Heart left ventricle (tissue), 16 donors: ENCODE data around the gene TC2N. TPM values are rescaled to one million over a fixed set of nuclear protein-coding genes. Genes with fewer than 3 reads are reported as not detected.

Experiments used
- ATAC-seq, 4 donors: fragments of 200-7000 bp; cut with Tn5 transposase; one replicate each; pipeline ENCODE4 v1.9.1; 2020 to 2022; ENCODE audit warnings: moderate library complexity in 4 of 4, mild to moderate bottlenecking in 3 of 4, moderate number of reproducible peaks in 1 of 4
- DNase-seq, 5 donors: peaks; one replicate each; pipeline ENCODE4 v3.0.0-alpha.2; 2020
- H3K27ac ChIP-seq, 12 donors: fragments of 200-600 bp; sonication (generic) in 4 of 12; one replicate each; pipeline versions ENCODE4 v1.5.0 to v1.8.0; 2016 to 2022; ENCODE audit warnings: mild to moderate bottlenecking in 2 of 12
- H3K27me3 ChIP-seq, 9 donors: fragments of 200-600 bp; sonication (generic) in 2 of 9; one replicate each; pipeline versions ENCODE4 v1.5.1 to v1.8.0; 2016 to 2022; ENCODE audit warnings: mild to moderate bottlenecking in 3 of 9
- H3K36me3 ChIP-seq, 9 donors: fragments of 200-600 bp; sonication (generic) in 2 of 9; one replicate each; pipeline versions ENCODE4 v1.5.0 to v1.8.0; 2018 to 2022; ENCODE audit warnings: mild to moderate bottlenecking in 2 of 9
- H3K4me1 ChIP-seq, 12 donors: fragments of 200-600 bp; sonication (generic) in 4 of 12; one replicate each; pipeline versions ENCODE4 v1.5.0 to v1.8.0; 2016 to 2022; ENCODE audit warnings: mild to moderate bottlenecking in 3 of 12
- H3K4me3 ChIP-seq, 12 donors: fragments of 200-600 bp; sonication (generic) in 4 of 12; one replicate each; pipeline versions ENCODE4 v1.5.0 to v1.8.0; 2017 to 2022; ENCODE audit warnings: mild to moderate bottlenecking in 9 of 12, moderate library complexity in 4 of 12
- H3K9me3 ChIP-seq, 12 donors: fragments of 200-600 bp; sonication (generic) in 4 of 12; one replicate each; pipeline versions ENCODE4 v1.5.0 to v1.8.0; 2016 to 2022; ENCODE audit warnings: mild to moderate bottlenecking in 1 of 12
- POLR2A ChIP-seq, 2 donors: fragments of 450-650 bp; IDR thresholded peaks; one replicate each; pipeline ENCODE4 v1.6.1; 2017; ENCODE audit warnings: antibody characterized with exemption in 2 of 2, mild to moderate bottlenecking in 2 of 2, moderate library complexity in 2 of 2
- WGBS, 4 donors: extraction: QIAGEN DNeasy Blood & Tissue Kit in 2 of 4; methylation state at CpG; one replicate each; pipeline versions ENCODE4 v1.1.5 to v1.1.7; 2013 to 2018; 5-methylcytosine and 5-hydroxymethylcytosine counted together
- intact Hi-C, 10 donors: fragments of 100-400 bp; cut with DNase I; formaldehyde crosslinking; loops; one replicate each; pipeline versions ENCODE4 v1.11.1 to v1.14.2; 2022
- polyA plus RNA-seq, 2 donors: library from polyadenylated mRNA; stranded (reverse); fragments of 200-250 nt; gene quantifications; one replicate each; pipeline ENCODE4 v1.2.3, GENCODE V29; 2013
- total RNA-seq, 9 donors: library from RNA; depleted of rRNA in 2 of 9; stranded (reverse); fragments of >200 nt in 2 of 9; fragmentation: NEBNext Ultra II Directional in 3 of 9; extraction: Animal tissue kit (Norgen Biotek cat#: 25700) in 3 of 9; gene quantifications; one replicate each; pipeline versions ENCODE4 v1.1.0 to v1.2.4, GENCODE V29; 2016 to 2023
- TF ChIP-seq, protein P1 (sequence below), 12 donors: fragments of 200-600 bp; sonication (generic) in 4 of 12; IDR thresholded peaks; one replicate each; pipeline versions ENCODE4 v1.5.0 to v1.8.0; 2018 to 2022; ENCODE audit warnings: antibody characterized with exemption in 12 of 12, mild to moderate bottlenecking in 5 of 12
- donor health status: ischemic (EF 13 %, LVEDD 7.1; RV severe dilation, severe dysfunction).
- donor health status: healthy with polysubstance abuse.
- donor health status: DM: no; HTN: yes; CAD: no.
- donor health status: DM: no; HTN: no; CAD: no.
- donor health status: ischemic (EF 25% LVEDD 6.9; RV normal size, moderate dysfunction).
- donor health status: ischemic (EF 25% LVEDD 5.7; RV mildly dilated, moderate dysfunction).
- donor health status: healthy.
- donor health status: DM: yes; HTN: yes; CAD: no.
- donor health status: ischemic (EF 35%, LVEDD 5.7; RV mildly dilated, moderate dysfunction).
- donor health status: nonischemic (EF 11% LVEDD 7.7; RV severe dilation, severe dysfunction).
- donor health status: DM: yes; HTN: yes; CAD: no.
- donor health status: PGD.
- donor health status: ischemic (EF 29% LVEDD 5.4; RV normal size, mild dysfunction).
- donor health status: nonischemic (EF 23%, LVEDD 6.1; RV moderate dilation, normal function).

TC2N gene
- total and polyA plus RNA-seq, 11 donors: 1.1 to 17.1 (median 2.8) TPM

DNA sequence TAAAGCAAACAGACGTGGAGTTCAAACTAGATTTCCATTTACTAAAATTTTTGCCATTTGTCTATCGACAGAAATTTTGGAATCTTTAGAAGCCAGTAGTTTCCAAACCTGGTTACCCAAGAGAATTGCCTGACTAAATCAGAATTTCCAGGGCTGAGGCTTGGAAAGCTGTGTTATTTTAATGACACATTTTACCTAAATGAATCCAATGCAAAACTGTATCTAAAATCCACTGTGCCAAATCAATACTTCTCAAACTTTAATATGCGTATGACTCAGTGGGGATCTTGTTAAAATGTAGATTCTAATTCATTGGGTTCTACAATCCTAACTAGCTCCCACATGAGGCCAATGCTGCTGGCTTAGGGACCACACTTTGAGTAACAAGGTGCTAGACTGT lies 35.0 kb upstream of the TC2N start:
- no peak for DNase-seq
- ATAC-seq: no peak
- Histone ChIP-seq H3K36me3 (no peaks in the 10 kb centered on the region), H3K27me3 (no peaks in the 10 kb centered on the region), H3K4me1 (peaks cover 0 to 56% (median 6%) of the 10 kb centered on the region in 12 donors), H3K9me3 (no peaks in the 10 kb centered on the region), H3K27ac (peak overlapping the region in 9 of 12 donors; percentile 25 to 74 (median 48)), H3K4me3 (no peak overlapping the region)
- intact Hi-C loops: no loop called here
- 72 to 86% (median 79%) methylated on average over 3 of the region's 3 CpGs for WGBS, 4 donors
- no peak for TF ChIP-seq POLR2A (IDR thresholded peaks at IDR 0.05)
- TF ChIP-seq, protein P1, sequence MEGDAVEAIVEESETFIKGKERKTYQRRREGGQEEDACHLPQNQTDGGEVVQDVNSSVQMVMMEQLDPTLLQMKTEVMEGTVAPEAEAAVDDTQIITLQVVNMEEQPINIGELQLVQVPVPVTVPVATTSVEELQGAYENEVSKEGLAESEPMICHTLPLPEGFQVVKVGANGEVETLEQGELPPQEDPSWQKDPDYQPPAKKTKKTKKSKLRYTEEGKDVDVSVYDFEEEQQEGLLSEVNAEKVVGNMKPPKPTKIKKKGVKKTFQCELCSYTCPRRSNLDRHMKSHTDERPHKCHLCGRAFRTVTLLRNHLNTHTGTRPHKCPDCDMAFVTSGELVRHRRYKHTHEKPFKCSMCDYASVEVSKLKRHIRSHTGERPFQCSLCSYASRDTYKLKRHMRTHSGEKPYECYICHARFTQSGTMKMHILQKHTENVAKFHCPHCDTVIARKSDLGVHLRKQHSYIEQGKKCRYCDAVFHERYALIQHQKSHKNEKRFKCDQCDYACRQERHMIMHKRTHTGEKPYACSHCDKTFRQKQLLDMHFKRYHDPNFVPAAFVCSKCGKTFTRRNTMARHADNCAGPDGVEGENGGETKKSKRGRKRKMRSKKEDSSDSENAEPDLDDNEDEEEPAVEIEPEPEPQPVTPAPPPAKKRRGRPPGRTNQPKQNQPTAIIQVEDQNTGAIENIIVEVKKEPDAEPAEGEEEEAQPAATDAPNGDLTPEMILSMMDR (IDR thresholded peaks at IDR 0.05): no peak

DNA sequence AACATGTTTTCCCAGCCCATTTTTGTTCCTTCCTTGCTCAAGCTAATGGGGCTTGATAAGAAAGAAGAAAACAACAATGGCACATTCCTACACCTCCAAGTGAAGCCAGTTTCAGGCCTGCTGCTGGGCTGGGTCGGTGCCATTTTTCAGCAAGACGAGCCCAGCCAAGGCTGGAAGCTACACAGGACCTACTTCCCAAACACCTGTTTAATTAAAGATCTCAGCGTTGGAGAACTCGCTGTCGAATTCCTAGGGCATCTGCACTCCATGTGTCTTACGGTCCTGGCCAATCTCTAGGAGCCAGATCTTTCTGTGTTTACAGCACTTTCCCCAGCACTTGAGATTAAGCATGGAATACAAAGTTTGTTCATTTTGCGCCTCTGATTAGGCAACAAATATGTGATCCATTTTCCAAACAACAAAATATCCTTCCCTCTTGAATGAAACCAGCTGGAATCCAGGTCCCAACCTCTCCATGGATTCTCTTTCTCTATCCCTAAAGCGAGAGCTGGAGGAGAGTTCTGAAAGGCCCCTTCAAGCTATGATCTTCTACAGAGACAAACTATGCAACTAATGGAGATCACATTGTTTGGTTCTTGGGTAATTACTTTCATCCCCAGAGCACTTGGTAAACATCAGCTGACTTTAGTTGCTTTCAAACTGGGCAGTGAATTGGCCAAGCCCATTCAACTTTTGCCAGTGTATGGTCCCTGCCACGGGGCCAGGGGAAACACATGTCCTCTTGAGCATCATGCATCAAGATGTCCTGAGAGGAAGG lies 34.3 kb upstream of the TC2N start:
- DNase-seq: peak in 2 of 5 donors; percentile 59 to 68
- intact Hi-C loops: no loop called here

DNA sequence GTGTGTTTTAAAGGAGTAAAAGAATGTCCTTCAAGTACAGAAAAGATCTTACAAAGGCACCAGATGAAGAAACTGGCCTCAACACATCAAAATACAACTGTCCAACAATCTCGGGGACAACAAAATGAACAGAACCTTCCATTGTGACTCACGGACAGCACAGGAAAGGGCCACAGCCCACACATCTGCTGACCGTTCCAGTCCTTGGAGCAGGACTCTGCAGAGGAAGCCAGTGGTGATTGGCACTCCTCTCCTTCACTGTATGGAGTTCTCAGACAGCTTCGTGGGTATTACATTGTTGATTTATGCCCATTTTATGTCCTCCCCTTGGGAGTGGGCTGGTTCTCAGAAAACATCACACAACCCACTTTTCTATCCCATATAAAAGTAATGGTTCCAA lies 32.5 kb upstream of the TC2N start:
- Histone ChIP-seq H3K27ac (peak overlapping the region in 11 of 12 donors; percentile 17 to 74 (median 46)), H3K36me3 (no peaks in the 10 kb centered on the region), H3K9me3 (no peaks in the 10 kb centered on the region), H3K27me3 (no peaks in the 10 kb centered on the region), H3K4me1 (peaks cover 0 to 67% (median 10%) of the 10 kb centered on the region in 12 donors), H3K4me3 (no peak overlapping the region)
- whole genome bisulfite sequencing, 4 donors: 46 to 58% (median 52%) methylated on average over 4 of the region's 4 CpGs
- peak in 2 of 4 donors; percentile 37 to 61 for ATAC-seq
- TF ChIP-seq POLR2A (IDR thresholded peaks at IDR 0.05): no peak
- TF ChIP-seq, protein P1 (IDR thresholded peaks at IDR 0.05): no peak
- no peak for DNase-seq
- intact Hi-C loops: no loop called here

More for the DNA sequence above, 34.3 kb upstream of the TC2N start:
- Histone ChIP-seq H3K9me3 (no peaks in the 10 kb centered on the region), H3K4me1 (peaks cover 0 to 63% (median 10%) of the 10 kb centered on the region in 12 donors), H3K4me3 (no peak overlapping the region), H3K27me3 (no peaks in the 10 kb centered on the region), H3K36me3 (no peaks in the 10 kb centered on the region), H3K27ac (peak overlapping the region in 9 of 12 donors; percentile 30 to 74 (median 58))
- TF ChIP-seq, protein P1 (IDR thresholded peaks at IDR 0.05): no peak
- no peak for TF ChIP-seq POLR2A (IDR thresholded peaks at IDR 0.05)
- 65 to 75% (median 69%) methylated on average over 9 of the region's 9 CpGs for WGBS, 4 donors
- ATAC-seq: peak; percentile 35 to 71 (median 56)

DNA sequence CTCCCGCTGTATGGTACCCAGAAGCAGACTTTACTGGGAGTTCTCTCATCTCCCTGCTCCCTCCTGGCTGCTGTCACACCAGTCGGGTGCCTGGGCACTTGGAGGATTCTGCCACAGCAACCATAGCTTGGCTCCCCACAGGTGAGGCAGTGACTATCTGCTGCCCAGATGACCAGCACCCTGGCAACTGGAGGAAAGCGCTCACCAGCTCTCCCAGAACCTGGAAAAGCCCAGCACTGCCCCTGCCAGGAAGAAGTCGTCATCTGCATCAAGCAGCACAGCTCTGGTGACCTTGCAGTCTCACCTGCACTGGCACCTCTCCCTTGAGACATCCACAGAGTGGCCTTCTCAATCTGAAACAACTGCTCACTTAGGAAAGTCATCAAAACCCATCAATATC lies 31.9 kb upstream of the TC2N start:
- Histone ChIP-seq H3K9me3 (no peaks in the 10 kb centered on the region), H3K27me3 (no peaks in the 10 kb centered on the region), H3K27ac (peak overlapping the region; percentile 1 to 74 (median 40)), H3K4me3 (no peak overlapping the region), H3K4me1 (peaks cover 0 to 67% (median 10%) of the 10 kb centered on the region in 12 donors), H3K36me3 (no peaks in the 10 kb centered on the region)
- DNase-seq: no peak
- 75 to 88% (median 86%) methylated on average over 4 of the region's 4 CpGs for WGBS, 4 donors
- no peak for TF ChIP-seq POLR2A (IDR thresholded peaks at IDR 0.05)
- TF ChIP-seq, protein P1 (IDR thresholded peaks at IDR 0.05): no peak
- ATAC-seq: no peak
- intact Hi-C loops: no loop called here
